ENCODE results near the gene IPPK. TPM values are rescaled to one million over a fixed set of nuclear protein-coding genes. Genes with fewer than 3 reads are reported as not detected.
A peak's percentile ranks its signal among the peaks of the same experiment; 100 is the strongest.

Gene IPPK
- total RNA-seq, 2 experiments from 2014 or later = 8.7 to 9.7 TPM

- no peaks in the 10 kb centered on the region for H3K27me3 Mint-ChIP-seq (ENCODE audit: low read depth)
- H3K36me3 Mint-ChIP-seq (ENCODE audit: low read depth) = peaks cover 48% of the 10 kb centered on the region
- POLR2A ChIA-PET = no interaction called here
- CTCF ChIA-PET = no interaction called here
- H3K27ac Mint-ChIP-seq = no peak overlapping the region
- H3K4me1 Mint-ChIP-seq (ENCODE audit: low read depth) = no peaks in the 10 kb centered on the region
- ATAC-seq = no peak
- H3K4me3 Mint-ChIP-seq = no peak overlapping the region
- no peaks in the 10 kb centered on the region for H3K9me3 Mint-ChIP-seq (ENCODE audit: insufficient read depth)
- no peak for DNase-seq
Measured at GRCh38 chr9:92641092-92641809, 28.7 kb downstream of the IPPK start.

- CTCF ChIA-PET = no interaction called here
- DNase-seq (no peak), ATAC-seq (no peak)
- no peaks in the 10 kb centered on the region for H3K9me3 Mint-ChIP-seq (ENCODE audit: insufficient read depth)
- no peak overlapping the region for H3K4me3 Mint-ChIP-seq
- H3K4me1 Mint-ChIP-seq (ENCODE audit: low read depth) = no peaks in the 10 kb centered on the region
- POLR2A ChIA-PET = no interaction called here
- H3K27me3 Mint-ChIP-seq (ENCODE audit: low read depth) = no peaks in the 10 kb centered on the region
- H3K27ac Mint-ChIP-seq = peak overlapping the region; percentile 49
- peaks cover 44% of the 10 kb centered on the region for H3K36me3 Mint-ChIP-seq (ENCODE audit: low read depth)
Measured at GRCh38 chr9:92640398-92641091, 29.4 kb downstream of the IPPK start.

GRCh38 chr9:92639791-92640271, 30.1 kb downstream of the IPPK start:
- Mint-ChIP-seq H3K27me3 (ENCODE audit: low read depth) (no peaks in the 10 kb centered on the region), H3K4me3 (no peak overlapping the region), H3K27ac (no peak overlapping the region), H3K9me3 (ENCODE audit: insufficient read depth) (no peaks in the 10 kb centered on the region), H3K4me1 (ENCODE audit: low read depth) (no peaks in the 10 kb centered on the region), H3K36me3 (ENCODE audit: low read depth) (peaks cover 41% of the 10 kb centered on the region)
- ChIA-PET CTCF (no interaction called here), POLR2A (no interaction called here)
- ATAC-seq (no peak), DNase-seq (no peak)

GRCh38 chr9:92639124-92639523, 30.8 kb downstream of the IPPK start:
- Mint-ChIP-seq H3K4me3 (no peak overlapping the region), H3K4me1 (ENCODE audit: low read depth) (no peaks in the 10 kb centered on the region), H3K27ac (no peak overlapping the region), H3K27me3 (ENCODE audit: low read depth) (no peaks in the 10 kb centered on the region), H3K9me3 (ENCODE audit: insufficient read depth) (no peaks in the 10 kb centered on the region), H3K36me3 (ENCODE audit: low read depth) (peaks cover 40% of the 10 kb centered on the region)
- CTCF ChIA-PET = no interaction called here
- DNase-seq (no peak), ATAC-seq (no peak)
- POLR2A ChIA-PET = no interaction called here

- Mint-ChIP-seq H3K27me3 (ENCODE audit: low read depth) (no peaks in the 10 kb centered on the region), H3K27ac (no peak overlapping the region), H3K4me1 (ENCODE audit: low read depth) (no peaks in the 10 kb centered on the region), H3K9me3 (ENCODE audit: insufficient read depth) (no peaks in the 10 kb centered on the region), H3K4me3 (no peak overlapping the region), H3K36me3 (ENCODE audit: low read depth) (peaks cover 38% of the 10 kb centered on the region)
- no peak for DNase-seq
- ChIA-PET CTCF (no interaction called here), POLR2A (no interaction called here)
- no peak for ATAC-seq
Measured at GRCh38 chr9:92638621-92639101, 31.3 kb downstream of the IPPK start.

GRCh38 chr9:92637886-92638620, 31.9 kb downstream of the IPPK start:
- DNase-seq = no peak
- no peaks in the 10 kb centered on the region for H3K4me1 Mint-ChIP-seq (ENCODE audit: low read depth)
- H3K4me3 Mint-ChIP-seq = no peak overlapping the region
- H3K27ac Mint-ChIP-seq = no peak overlapping the region
- peaks cover 40% of the 10 kb centered on the region for H3K36me3 Mint-ChIP-seq (ENCODE audit: low read depth)
- no peak for ATAC-seq
- no peaks in the 10 kb centered on the region for H3K27me3 Mint-ChIP-seq (ENCODE audit: low read depth)
- ChIA-PET CTCF (no interaction called here), POLR2A (no interaction called here)
- no peaks in the 10 kb centered on the region for H3K9me3 Mint-ChIP-seq (ENCODE audit: insufficient read depth)

- H3K36me3 Mint-ChIP-seq (ENCODE audit: low read depth) = peaks cover 43% of the 10 kb centered on the region
- ChIA-PET CTCF (no interaction called here), POLR2A (no interaction called here)
- ATAC-seq (no peak), DNase-seq (no peak)
- H3K4me1 Mint-ChIP-seq (ENCODE audit: low read depth) = peaks cover 3% of the 10 kb centered on the region
- H3K27ac Mint-ChIP-seq = no peak overlapping the region
- no peaks in the 10 kb centered on the region for H3K9me3 Mint-ChIP-seq (ENCODE audit: insufficient read depth)
- no peaks in the 10 kb centered on the region for H3K27me3 Mint-ChIP-seq (ENCODE audit: low read depth)
- H3K4me3 Mint-ChIP-seq = no peak overlapping the region
Measured at GRCh38 chr9:92637326-92637725, 32.6 kb downstream of the IPPK start.

- H3K36me3 Mint-ChIP-seq (ENCODE audit: low read depth) = peaks cover 47% of the 10 kb centered on the region
- no peak overlapping the region for H3K27ac Mint-ChIP-seq
- DNase-seq (no peak), ATAC-seq (no peak)
- POLR2A ChIA-PET = no interaction called here
- H3K4me3 Mint-ChIP-seq = no peak overlapping the region
- CTCF ChIA-PET = no interaction called here
- H3K4me1 Mint-ChIP-seq (ENCODE audit: low read depth) = peaks cover 9% of the 10 kb centered on the region
- H3K27me3 Mint-ChIP-seq (ENCODE audit: low read depth) = no peaks in the 10 kb centered on the region
- H3K9me3 Mint-ChIP-seq (ENCODE audit: insufficient read depth) = no peaks in the 10 kb centered on the region
Measured at GRCh38 chr9:92636627-92637026, 33.3 kb downstream of the IPPK start.

- no peak for DNase-seq
- no peaks in the 10 kb centered on the region for H3K9me3 Mint-ChIP-seq (ENCODE audit: insufficient read depth)
- no peak for ATAC-seq
Measured at GRCh38 chr9:92635760-92636159, 34.2 kb downstream of the IPPK start.

GRCh38 chr9:92634712-92635605, 35.0 kb downstream of the IPPK start:
- ChIA-PET CTCF (interaction anchor here (0.7 to 2.4 kb wide), 11 partner anchors 9 to 497 kb away, joined by 3 to 16 read pairs (median 3); partner anchors contain the start of gene CENPP), POLR2A (no interaction called here)
- Mint-ChIP-seq H3K36me3 (ENCODE audit: low read depth) (peaks cover 51% of the 10 kb centered on the region), H3K4me1 (ENCODE audit: low read depth) (peaks cover 14% of the 10 kb centered on the region), H3K4me3 (no peak overlapping the region), H3K27me3 (ENCODE audit: low read depth) (no peaks in the 10 kb centered on the region), H3K9me3 (ENCODE audit: insufficient read depth) (no peaks in the 10 kb centered on the region), H3K27ac (peak overlapping the region; percentile 8)
- ATAC-seq = peak; percentile 78
- DNase-seq = peak; percentile 75

More at GRCh38 chr9:92635760-92636159, 34.2 kb downstream of the IPPK start:
- Mint-ChIP-seq H3K4me1 (ENCODE audit: low read depth) (peaks cover 14% of the 10 kb centered on the region), H3K36me3 (ENCODE audit: low read depth) (peaks cover 49% of the 10 kb centered on the region), H3K27ac (no peak overlapping the region), H3K4me3 (no peak overlapping the region), H3K27me3 (ENCODE audit: low read depth) (no peaks in the 10 kb centered on the region)
- ChIA-PET POLR2A (no interaction called here), CTCF (interaction anchor here (1.1 kb wide), 1 partner anchor 496 kb away, joined by 3 read pairs; no protein-coding TSS in a partner anchor)

GRCh38 chr9:92633614-92634278, 36.2 kb downstream of the IPPK start:
- Mint-ChIP-seq H3K9me3 (ENCODE audit: insufficient read depth) (no peaks in the 10 kb centered on the region), H3K4me1 (ENCODE audit: low read depth) (peaks cover 14% of the 10 kb centered on the region), H3K36me3 (ENCODE audit: low read depth) (peaks cover 57% of the 10 kb centered on the region), H3K4me3 (no peak overlapping the region), H3K27ac (no peak overlapping the region), H3K27me3 (ENCODE audit: low read depth) (no peaks in the 10 kb centered on the region)
- no peak for DNase-seq
- ChIA-PET POLR2A (no interaction called here), CTCF (interaction anchor here (0.7 to 2.4 kb wide), 12 partner anchors 8 to 496 kb away, joined by 3 to 16 read pairs (median 3); partner anchors contain the start of gene CENPP)
- no peak for ATAC-seq

Data from activated CD8-positive, alpha-beta T cell treated with anti-CD3 and anti-CD28 coated beads, Interleukin-2, amount 10 ng/mL, durations not matched to agents 7 days and 5 days (primary cell).